Natural killer cell (primary cell): ENCODE data around the gene SH3RF2. TPM values are rescaled to one million over a fixed set of nuclear protein-coding genes. Genes with fewer than 3 reads are reported as not detected.

ENCODE experiments used
- ATAC-seq, 3 donors: fragments of 150-1000 bp in 2 of 3; fragments of 200-7000 bp in 1 of 3; cut with Tn5 transposase; 1 replicate in 1 of 3; 2 replicates in 2 of 3; pipeline ENCODE4 v1.10.0; 2021; ENCODE audit warnings: mild to moderate bottlenecking in 2 of 3, moderate library complexity in 2 of 3
- DNase-seq, 2 donors: peaks; one replicate each; pipeline versions ENCODE4 v3.0.0 to v3.0.0-alpha.2; 2013 to 2021; ENCODE audit warnings: mixed read lengths in 1 of 2
- H3K27ac ChIP-seq: one replicate; pipeline ENCODE4 v1.5.1; 2013; ENCODE audit warnings: mild to moderate bottlenecking, low read length
- H3K27me3 ChIP-seq: one replicate; pipeline ENCODE4 v1.6.1; 2013; ENCODE audit warnings: low read length; ENCODE audit not compliant: control insufficient read depth, insufficient read depth
- H3K36me3 ChIP-seq: one replicate; pipeline ENCODE4 v1.6.1; 2013; ENCODE audit warnings: low read length; ENCODE audit not compliant: control insufficient read depth, insufficient read depth
- H3K4me1 ChIP-seq: one replicate; pipeline ENCODE4 v1.6.1; 2013; ENCODE audit warnings: low read length; ENCODE audit not compliant: control insufficient read depth, insufficient read depth
- H3K4me3 ChIP-seq: one replicate; pipeline ENCODE4 v1.5.1; 2013; ENCODE audit warnings: low read length
- H3K9me3 ChIP-seq: one replicate; pipeline ENCODE4 v1.6.1; 2013; ENCODE audit warnings: low read length; ENCODE audit not compliant: control insufficient read depth, insufficient read depth
- H3K27ac Mint-ChIP-seq, 2 donors: one replicate each; pipeline ENCODE4 v1.8.0; 2022; ENCODE audit warnings: mild to moderate bottlenecking in 2 of 2, mixed read lengths in 2 of 2, moderate library complexity in 1 of 2
- H3K27me3 Mint-ChIP-seq, 2 donors: one replicate each; pipeline ENCODE4 v1.8.0; 2022; ENCODE audit warnings: low read depth in 2 of 2, mixed read lengths in 2 of 2
- H3K36me3 Mint-ChIP-seq: one replicate; pipeline ENCODE4 v1.8.0; 2022; ENCODE audit warnings: mixed read lengths
- H3K4me1 Mint-ChIP-seq, 2 donors: one replicate each; pipeline ENCODE4 v1.8.0; 2022; ENCODE audit warnings: mixed read lengths in 2 of 2
- H3K4me3 Mint-ChIP-seq: one replicate; pipeline ENCODE4 v1.8.0; 2022; ENCODE audit warnings: mild to moderate bottlenecking, moderate library complexity, mixed read lengths
- H3K9me3 Mint-ChIP-seq, 2 donors: one replicate each; pipeline ENCODE4 v1.8.0; 2022; ENCODE audit warnings: mixed read lengths in 2 of 2
- CTCF ChIP-seq: fragments of 200-600 bp; IDR thresholded peaks from one replicate; pipeline ENCODE4 v1.8.0; 2022; ENCODE audit warnings: antibody characterized with exemption
- WGBS: methylation state at CpG from one replicate; pipeline ENCODE4 v1.1.7; 2013; ENCODE audit warnings: missing lambda C conversion rate; ENCODE audit not compliant: insufficient coverage; 5-methylcytosine and 5-hydroxymethylcytosine counted together
- intact Hi-C: fragments of 100-400 bp; cut with micrococcal nuclease; formaldehyde crosslinking; loops from one replicate; pipeline ENCODE4 v1.14.2; 2022
- total RNA-seq, 4 donors: library from RNA; stranded (reverse); fragments of 120-200 nt in 1 of 4; gene quantifications; one replicate each; pipeline versions ENCODE4 v1.2.3 to v1.2.4, GENCODE V29; 2013 to 2022

Gene SH3RF2
- total RNA-seq, 3 donors from 2014 or later (not counting 1 experiment from before 2014, with no cell fraction given): 0.28 to 0.35 TPM; not detected in 1

GRCh38 chr5:145981589-145982571 lies 45.5 kb downstream of the SH3RF2 start:
- Mint-ChIP-seq H3K4me3 (no peak overlapping the region), H3K4me1 (no peaks in the 10 kb centered on the region), H3K9me3 (no peaks in the 10 kb centered on the region), H3K27ac (no peak overlapping the region), H3K27me3 (peaks cover 0 to 3% of the 10 kb centered on the region in 2 donors), H3K36me3 (no peaks in the 10 kb centered on the region)
- no peaks in the 10 kb centered on the region for H3K27me3 ChIP-seq
- intact Hi-C loops: no loop called here
- no peak for ATAC-seq
- H3K36me3 ChIP-seq: no peaks in the 10 kb centered on the region
- H3K4me3 ChIP-seq: no peak overlapping the region
- H3K9me3 ChIP-seq: no peaks in the 10 kb centered on the region
- WGBS: 77% methylated on average over 3 of the region's 3 CpGs
- no peak overlapping the region for H3K27ac ChIP-seq
- DNase-seq: no peak
- TF ChIP-seq CTCF: no peak
- no peaks in the 10 kb centered on the region for H3K4me1 ChIP-seq

GRCh38 chr5:145982572-145983318 lies 46.4 kb downstream of the SH3RF2 start:
- no peaks in the 10 kb centered on the region for H3K9me3 Mint-ChIP-seq

GRCh38 chr5:145983446-145983845 lies 47.1 kb downstream of the SH3RF2 start:
- H3K36me3 ChIP-seq: no peaks in the 10 kb centered on the region
- Mint-ChIP-seq H3K36me3 (no peaks in the 10 kb centered on the region), H3K27ac (no peak overlapping the region), H3K27me3 (peaks cover 0 to 4% of the 10 kb centered on the region in 2 donors), H3K4me3 (no peak overlapping the region), H3K9me3 (no peaks in the 10 kb centered on the region), H3K4me1 (no peaks in the 10 kb centered on the region)
- DNase-seq: no peak
- no peaks in the 10 kb centered on the region for H3K9me3 ChIP-seq
- WGBS: 100% methylated on average over 2 of the region's 2 CpGs
- intact Hi-C loops: no loop called here
- no peaks in the 10 kb centered on the region for H3K27me3 ChIP-seq
- H3K27ac ChIP-seq: no peak overlapping the region
- no peak overlapping the region for H3K4me3 ChIP-seq
- TF ChIP-seq CTCF: no peak
- ATAC-seq: no peak
- H3K4me1 ChIP-seq: no peaks in the 10 kb centered on the region

More at GRCh38 chr5:145982572-145983318, 46.4 kb downstream of the SH3RF2 start:
- no peaks in the 10 kb centered on the region for H3K27me3 ChIP-seq
- Mint-ChIP-seq H3K4me3 (no peak overlapping the region), H3K27me3 (peaks cover 0 to 4% of the 10 kb centered on the region in 2 donors), H3K27ac (no peak overlapping the region), H3K4me1 (no peaks in the 10 kb centered on the region), H3K36me3 (no peaks in the 10 kb centered on the region)
- DNase-seq (no peak), ATAC-seq (no peak)
- no peaks in the 10 kb centered on the region for H3K36me3 ChIP-seq
- no peak for TF ChIP-seq CTCF
- H3K4me1 ChIP-seq: no peaks in the 10 kb centered on the region
- intact Hi-C loops: no loop called here
- H3K27ac ChIP-seq: no peak overlapping the region
- no peak overlapping the region for H3K4me3 ChIP-seq
- WGBS: 100% methylated on average over 1 of the region's 3 CpGs
- H3K9me3 ChIP-seq: no peaks in the 10 kb centered on the region
